HCT116 (cell line): ENCODE data around the gene INS. TPM values are rescaled to one million over a fixed set of nuclear protein-coding genes. Genes with fewer than 3 reads are reported as not detected.

Source experiments
- ATAC-seq: fragments of 200-7000 bp; cut with Tn5 transposase; 2 replicates; pipeline ENCODE4 v1.9.1; 2020; ENCODE audit warnings: mild to moderate bottlenecking, moderate library complexity
- BruUV-seq: library from RNA; stranded (reverse); fragments of 400-500 nt; replicated peaks from 2 replicates; lab custom pipeline; 2021; lab: Mats Ljungman, UMichigan
- CTCF ChIA-PET: fragments of 300-600 bp; sonication (Branson Sonifier 250); formaldehyde crosslinking; loops from one replicate; lab custom pipeline; 2021; ENCODE audit warnings: antibody characterized with exemption; lab: Charles Lee
- POLR2A ChIA-PET: fragments of 300-600, 350-600 bp; sonication (Branson Sonifier 250); formaldehyde crosslinking; loops from one replicate; lab custom pipeline; 2021; ENCODE audit warnings: antibody characterized with exemption; lab: Charles Lee
- RAD21 ChIA-PET, 2 experiments: fragments of 300-600 bp; sonication (Branson Sonifier 250); formaldehyde crosslinking; loops; one replicate each; lab custom pipeline; 2023; ENCODE audit warnings: low total read pairs in 2 of 2; ENCODE audit not compliant: uncharacterized antibody in 2 of 2, unreplicated experiment in 2 of 2, low non-redundant PET in 1 of 2; lab: Charles Lee
- DNase-seq: peaks from one replicate; pipeline ENCODE4 v3.0.0-alpha.2; 2010; ENCODE audit warnings: low read depth, low spot score
- H2AFZ ChIP-seq: fragments of 200-600 bp; shearing (Covaris generic), sonication (generic); 2 replicates; pipeline ENCODE4 v1.6.1; 2017; ENCODE audit warnings: low read depth, mixed run types, mixed read lengths, antibody characterized with exemption, low read length; ENCODE audit not compliant: poor library complexity, severe bottlenecking
- H3K27ac ChIP-seq: 2 replicates; pipeline ENCODE4 v1.5.1; 2012; ENCODE audit warnings: low read depth, low read length
- H3K27me3 ChIP-seq: fragments of 200-600 bp; sonication (generic); 2 replicates; pipeline ENCODE4 v1.6.1; 2016; ENCODE audit warnings: mixed run types, low read length, mixed read lengths; ENCODE audit not compliant: insufficient read depth
- H3K36me3 ChIP-seq, 2 experiments: fragments of 200-500 bp in 1 of 2; fragments of 200-600 bp in 1 of 2; sonication (Bioruptor generic) in 1 of 2; sonication (generic) in 1 of 2; 2 replicates each; pipeline versions ENCODE4 v1.5.1 to v1.6.1; 2014 to 2016; ENCODE audit warnings: low read length in 2 of 2, inconsistent platforms in 1 of 2, mixed read lengths in 1 of 2, mixed run types in 1 of 2; ENCODE audit not compliant: insufficient read depth in 2 of 2, control insufficient read depth in 1 of 2
- H3K4me1 ChIP-seq, 2 experiments: fragments of 200-600 bp in 1 of 2; sonication (generic) in 1 of 2; 2 replicates each; pipeline versions ENCODE4 v1.5.1 to v1.6.1; 2012 to 2017; ENCODE audit warnings: low read length in 2 of 2, inconsistent platforms in 1 of 2, mild to moderate bottlenecking in 1 of 2, mixed read lengths in 1 of 2, mixed run types in 1 of 2, moderate library complexity in 1 of 2; ENCODE audit not compliant: insufficient read depth in 2 of 2, control insufficient read depth in 1 of 2
- H3K4me2 ChIP-seq: fragments of 200-600 bp; sonication (generic); 2 replicates; pipeline ENCODE4 v1.6.1; 2017; ENCODE audit warnings: mixed run types, low read length, mixed read lengths
- H3K4me3 ChIP-seq, 2 experiments: fragments of 200-600 bp in 1 of 2; sonication (generic) in 1 of 2; replicated peaks in 1 of 2; 2 replicates each; pipeline ENCODE4 v1.5.1; 2011 to 2016; ENCODE audit warnings: low read length in 2 of 2, control low read depth in 1 of 2, low read depth in 1 of 2, mild to moderate bottlenecking in 1 of 2, mixed read lengths in 1 of 2, mixed run types in 1 of 2
- H3K79me2 ChIP-seq: fragments of 200-600 bp; sonication (generic); 2 replicates; pipeline ENCODE4 v1.6.1; 2017; ENCODE audit warnings: mild to moderate bottlenecking, mixed run types, low read length, moderate library complexity, mixed read lengths; ENCODE audit not compliant: insufficient read depth
- H3K9ac ChIP-seq: fragments of 200-600 bp; sonication (generic); 2 replicates; pipeline ENCODE4 v1.6.1; 2016; ENCODE audit warnings: low read length, mixed read lengths
- H3K9me2 ChIP-seq: fragments of 200-600 bp; sonication (generic), shearing (Covaris generic); 2 replicates; pipeline ENCODE4 v1.6.1; 2017; ENCODE audit warnings: mixed run types, mild to moderate bottlenecking, moderate library complexity; ENCODE audit not compliant: insufficient read depth
- H3K9me3 ChIP-seq, 2 experiments: fragments of 200-500 bp in 1 of 2; fragments of 200-600 bp in 1 of 2; sonication (Bioruptor generic) in 1 of 2; sonication (generic) in 1 of 2; 2 replicates each; pipeline ENCODE4 v1.6.1; 2014 to 2017; ENCODE audit warnings: low read length in 2 of 2, mixed read lengths in 2 of 2, inconsistent platforms in 1 of 2, low read depth in 1 of 2, mild to moderate bottlenecking in 1 of 2, mixed run types in 1 of 2, moderate library complexity in 1 of 2; ENCODE audit not compliant: control insufficient read depth in 1 of 2, insufficient read depth in 1 of 2
- H4K20me1 ChIP-seq: fragments of 200-600 bp; sonication (generic), shearing (Covaris generic); 2 replicates; pipeline ENCODE4 v1.6.1; 2017; ENCODE audit warnings: mixed run types, mild to moderate bottlenecking, moderate library complexity; ENCODE audit not compliant: insufficient read depth
- CBX3 ChIP-seq: IDR thresholded peaks from 2 replicates; pipeline ENCODE4 v1.6.1; 2012; ENCODE audit warnings: low read depth
- RAD21 ChIP-seq: IDR thresholded peaks from 2 replicates; pipeline ENCODE4 v1.6.1; 2012; ENCODE audit warnings: low read depth, mild to moderate bottlenecking
- SRF ChIP-seq: IDR thresholded peaks from 2 replicates; pipeline ENCODE4 v1.6.1; 2012; ENCODE audit warnings: low read depth
- TCF7L2 ChIP-seq: IDR thresholded peaks from 2 replicates; pipeline ENCODE4 v1.7.0; 2011; ENCODE audit warnings: borderline replicate concordance, inconsistent platforms; ENCODE audit not compliant: insufficient read depth, insufficient read length; ENCODE audit errors: extremely low read depth
- intact Hi-C: fragments of 100-400 bp; cut with micrococcal nuclease; formaldehyde crosslinking; loops from 2 replicates; pipeline ENCODE4 v1.10.0; 2022
- total RNA-seq: library from RNA; stranded (reverse); gene quantifications from one replicate; pipeline ENCODE4 v1.2.1, GENCODE V29; 2021; ENCODE audit not compliant: unreplicated experiment
- TF ChIP-seq, protein P1 (sequence below), 3 experiments: fragments of 200-600 bp in 1 of 3; sonication (generic) in 1 of 3; IDR thresholded peaks in 2 of 3; conservative IDR thresholded peaks in 1 of 3; 2 replicates each; pipeline ENCODE4 v1.5.1; 2012 to 2017; ENCODE audit warnings: low read depth in 2 of 3, low read length in 2 of 3, antibody characterized with exemption in 1 of 3, borderline replicate concordance in 1 of 3, control low read depth in 1 of 3, mild to moderate bottlenecking in 1 of 3, mixed read lengths in 1 of 3, mixed run types in 1 of 3, moderate library complexity in 1 of 3; ENCODE audit not compliant: insufficient read depth in 1 of 3

The INS gene
- total RNA-seq, 1 experiment from 2014 or later, result 0.44 TPM

DNA sequence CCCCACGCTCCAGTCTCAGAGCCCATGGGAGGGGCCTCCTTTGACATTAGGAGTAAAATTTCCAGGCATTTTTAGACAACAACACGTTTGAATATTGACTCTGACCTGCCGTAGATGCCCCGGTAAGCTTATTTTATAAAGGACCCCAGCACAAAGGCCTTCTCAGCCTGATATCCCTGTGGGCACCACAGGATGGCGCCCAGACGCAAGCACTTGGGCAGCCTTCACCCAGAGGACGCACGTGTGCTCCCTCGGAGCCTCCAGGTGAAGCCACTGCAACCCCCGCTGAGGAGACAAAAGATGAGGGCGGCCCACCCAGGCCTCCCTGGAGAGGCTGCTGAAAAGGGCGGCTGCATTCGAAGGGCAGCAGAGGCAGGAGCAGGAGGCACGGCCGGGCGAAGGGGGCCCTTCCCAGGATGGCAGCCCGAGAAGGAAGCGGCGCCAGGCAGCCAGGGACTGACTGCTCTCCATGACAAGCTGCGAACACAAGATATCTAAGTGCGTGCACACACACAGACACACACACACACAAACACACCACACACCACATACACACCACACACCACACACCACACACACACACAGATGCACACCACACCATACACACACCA, 25.8 kb upstream of the INS start:
- Histone ChIP-seq H3K79me2 (no peaks in the 10 kb centered on the region), H3K4me1 (peaks cover under 1 to 12% of the 10 kb centered on the region in 2 experiments; a peak in 3 of 4 replicates), H2AFZ (peak overlapping the region; percentile 54), H3K9ac (no peak overlapping the region), H3K36me3 (no peaks in the 10 kb centered on the region), H3K27me3 (no peaks in the 10 kb centered on the region), H4K20me1 (no peaks in the 10 kb centered on the region), H3K27ac (no peak overlapping the region; the same call in 1 of the 2 replicates), H3K9me3 (no peaks in the 10 kb centered on the region), H3K9me2 (no peaks in the 10 kb centered on the region), H3K4me3 (no peak overlapping the region), H3K4me2 (peak overlapping the region; percentile 26; the same call in 1 of the 2 replicates)
- no TSS peak for BruUV-seq
- ChIA-PET POLR2A (no interaction called here), CTCF (interaction anchor here (0.6 to 1.6 kb wide), 11 partner anchors 8 to 534 kb away, joined by 3 to 26 read pairs (median 3); partner anchors contain the start of gene TSSC4), RAD21 (interaction anchor here (0.6 to 1.7 kb wide), 4 partner anchors 118 to 234 kb away, joined by 3 to 8 read pairs (median 4); no protein-coding TSS in a partner anchor)
- TF ChIP-seq SRF (no peak), TCF7L2 (no peak), RAD21 (no peak), CBX3 (no peak)
- TF ChIP-seq, protein P1, sequence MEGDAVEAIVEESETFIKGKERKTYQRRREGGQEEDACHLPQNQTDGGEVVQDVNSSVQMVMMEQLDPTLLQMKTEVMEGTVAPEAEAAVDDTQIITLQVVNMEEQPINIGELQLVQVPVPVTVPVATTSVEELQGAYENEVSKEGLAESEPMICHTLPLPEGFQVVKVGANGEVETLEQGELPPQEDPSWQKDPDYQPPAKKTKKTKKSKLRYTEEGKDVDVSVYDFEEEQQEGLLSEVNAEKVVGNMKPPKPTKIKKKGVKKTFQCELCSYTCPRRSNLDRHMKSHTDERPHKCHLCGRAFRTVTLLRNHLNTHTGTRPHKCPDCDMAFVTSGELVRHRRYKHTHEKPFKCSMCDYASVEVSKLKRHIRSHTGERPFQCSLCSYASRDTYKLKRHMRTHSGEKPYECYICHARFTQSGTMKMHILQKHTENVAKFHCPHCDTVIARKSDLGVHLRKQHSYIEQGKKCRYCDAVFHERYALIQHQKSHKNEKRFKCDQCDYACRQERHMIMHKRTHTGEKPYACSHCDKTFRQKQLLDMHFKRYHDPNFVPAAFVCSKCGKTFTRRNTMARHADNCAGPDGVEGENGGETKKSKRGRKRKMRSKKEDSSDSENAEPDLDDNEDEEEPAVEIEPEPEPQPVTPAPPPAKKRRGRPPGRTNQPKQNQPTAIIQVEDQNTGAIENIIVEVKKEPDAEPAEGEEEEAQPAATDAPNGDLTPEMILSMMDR (IDR thresholded peaks at IDR 0.05 in 2 of 3, conservative IDR thresholded peaks at IDR 0.05 in 1 of 3; ENCODE audit: borderline replicate concordance in 1 of 3, insufficient read depth in 1 of 3, low read depth in 2 of 3, low read length in 2 of 3), result peak in 2 of 3 experiments; percentile 74; a peak in 4 of 6 replicates
- intact Hi-C loops, result loop anchor here (1.0 kb wide), 1 partner anchor 113 kb away; no protein-coding TSS in a partner anchor
- DNase-seq (peak; percentile 51), ATAC-seq (peak; percentile 87)
